GM21360 (cell line): ENCODE measurements around the gene CCDC187.

ENCODE experiments used
- ATAC-seq: cut with Tn5 transposase; IDR thresholded peaks from one replicate; pipeline ENCODE4 v1.9.1; 2021; ENCODE audit warnings: mild to moderate bottlenecking, moderate library complexity; ENCODE audit not compliant: unreplicated experiment

Gene CCDC187

GRCh38 chr9:136255896-136256890 is 47.7 kb downstream of the CCDC187 start:
- ATAC-seq = no peak

DNA sequence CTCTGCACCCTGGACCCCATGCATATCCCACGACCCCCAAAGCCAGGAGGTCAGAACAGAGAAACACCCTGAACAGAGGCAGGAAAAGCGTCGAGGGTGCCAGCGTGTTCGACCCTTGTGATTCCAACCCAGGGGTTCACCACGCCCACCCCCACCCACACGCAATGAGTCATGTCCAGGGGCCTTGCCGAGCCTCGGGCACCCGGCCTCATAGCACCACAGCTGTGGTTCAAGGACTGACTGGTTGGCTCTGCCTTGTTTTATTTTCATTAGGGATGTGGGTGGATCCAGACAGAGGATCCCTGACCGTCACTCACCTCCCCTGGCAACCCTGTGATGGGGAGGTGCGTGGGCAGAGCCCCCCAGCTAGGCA is 48.7 kb downstream of the CCDC187 start:
- ATAC-seq = no peak

GRCh38 chr9:136254381-136255165 is 49.3 kb downstream of the CCDC187 start:
- ATAC-seq = no peak

GRCh38 chr9:136253246-136254130 is 50.4 kb downstream of the CCDC187 start:
- ATAC-seq = no peak

GRCh38 chr9:136252846-136253245 is 51.0 kb downstream of the CCDC187 start:
- no peak for ATAC-seq

- no peak for ATAC-seq
Measured at GRCh38 chr9:136252281-136252680, 51.6 kb downstream of the CCDC187 start.

GRCh38 chr9:136251264-136252115 is 52.4 kb downstream of the CCDC187 start:
- no peak for ATAC-seq

GRCh38 chr9:136250676-136251075 is 53.2 kb downstream of the CCDC187 start:
- no peak for ATAC-seq

DNA sequence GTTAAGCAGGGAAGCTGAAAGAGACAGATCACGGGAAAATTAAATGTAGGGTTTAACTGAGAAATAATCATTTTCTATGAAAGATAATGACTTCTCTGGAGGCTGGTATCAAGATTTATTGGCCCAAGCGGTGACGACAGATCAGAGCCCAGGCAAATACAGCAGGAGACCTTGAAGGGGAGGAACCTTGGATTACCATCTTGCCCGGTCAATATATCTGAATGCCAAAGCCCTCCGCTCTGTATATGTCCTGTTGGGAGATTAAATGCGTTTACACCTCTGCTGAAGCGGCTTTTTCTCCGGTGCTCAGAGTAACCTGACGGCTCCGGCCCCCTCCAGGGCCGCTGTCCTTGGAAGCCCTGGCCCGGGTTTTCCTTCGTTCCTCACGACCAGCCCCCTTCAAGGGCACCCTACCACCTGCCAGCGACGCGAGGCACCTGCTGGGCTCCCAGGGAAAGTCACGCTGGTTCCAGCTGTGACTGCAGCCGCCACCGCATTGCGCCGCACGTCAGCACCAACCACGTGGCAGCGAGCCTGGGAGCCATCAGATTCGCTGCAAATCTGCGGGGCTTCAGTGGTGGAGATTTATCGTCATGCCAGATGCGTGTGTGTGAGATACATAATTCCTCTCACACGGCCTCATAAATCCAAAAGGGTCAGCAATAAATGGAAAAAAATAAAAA is 53.9 kb downstream of the CCDC187 start:
- ATAC-seq = no peak

- no peak for ATAC-seq
Measured at GRCh38 chr9:136248951-136249876, 54.7 kb downstream of the CCDC187 start.

GRCh38 chr9:136247947-136248637 is 55.8 kb downstream of the CCDC187 start:
- no peak for ATAC-seq

- ATAC-seq = no peak
Measured at GRCh38 chr9:136247551-136247916, 56.4 kb downstream of the CCDC187 start.

GRCh38 chr9:136246849-136247550 is 56.9 kb downstream of the CCDC187 start:
- ATAC-seq = no peak

- peak; percentile 38 for ATAC-seq
Measured at GRCh38 chr9:136245219-136246150, 58.4 kb downstream of the CCDC187 start, which contains the start of gene QSOX2. QSOX2 (minus strand) TSS chr9:136245812; CDS start chr9:136245803, 9 bp downstream.

DNA sequence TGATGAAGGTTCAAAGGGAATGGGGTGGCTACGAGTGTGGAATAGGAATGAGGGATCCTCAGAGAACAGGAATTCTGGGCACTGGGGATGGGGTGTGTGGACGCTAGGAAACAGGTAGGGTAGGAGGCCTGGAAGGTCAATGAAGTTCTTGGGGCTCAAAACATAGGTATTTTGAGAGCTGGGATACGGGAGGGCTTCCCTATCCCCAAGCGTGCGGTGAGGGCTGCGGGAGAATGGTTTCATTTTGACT is 59.0 kb downstream of the CCDC187 start:
- no peak for ATAC-seq
